Tibial nerve (tissue), 3 donors: ENCODE data around the gene HRH1.

Experiments
- POLR2A ChIP-seq, 2 donors: fragments of 450-650 bp; IDR thresholded peaks; one replicate each; pipeline ENCODE4 v1.6.1; 2017; ENCODE audit warnings: antibody characterized with exemption in 2 of 2, mild to moderate bottlenecking in 2 of 2, moderate library complexity in 2 of 2
- TF ChIP-seq, protein P1 (sequence below), 5 experiments: fragments of 200-600 bp in 3 of 5; fragments of 450-650 bp in 2 of 5; sonication (generic) in 3 of 5; IDR thresholded peaks; one replicate each; pipeline ENCODE4 v1.5.1; 2016 to 2019; ENCODE audit warnings: antibody characterized with exemption in 5 of 5, mild to moderate bottlenecking in 3 of 5, moderate library complexity in 2 of 5

DNA sequence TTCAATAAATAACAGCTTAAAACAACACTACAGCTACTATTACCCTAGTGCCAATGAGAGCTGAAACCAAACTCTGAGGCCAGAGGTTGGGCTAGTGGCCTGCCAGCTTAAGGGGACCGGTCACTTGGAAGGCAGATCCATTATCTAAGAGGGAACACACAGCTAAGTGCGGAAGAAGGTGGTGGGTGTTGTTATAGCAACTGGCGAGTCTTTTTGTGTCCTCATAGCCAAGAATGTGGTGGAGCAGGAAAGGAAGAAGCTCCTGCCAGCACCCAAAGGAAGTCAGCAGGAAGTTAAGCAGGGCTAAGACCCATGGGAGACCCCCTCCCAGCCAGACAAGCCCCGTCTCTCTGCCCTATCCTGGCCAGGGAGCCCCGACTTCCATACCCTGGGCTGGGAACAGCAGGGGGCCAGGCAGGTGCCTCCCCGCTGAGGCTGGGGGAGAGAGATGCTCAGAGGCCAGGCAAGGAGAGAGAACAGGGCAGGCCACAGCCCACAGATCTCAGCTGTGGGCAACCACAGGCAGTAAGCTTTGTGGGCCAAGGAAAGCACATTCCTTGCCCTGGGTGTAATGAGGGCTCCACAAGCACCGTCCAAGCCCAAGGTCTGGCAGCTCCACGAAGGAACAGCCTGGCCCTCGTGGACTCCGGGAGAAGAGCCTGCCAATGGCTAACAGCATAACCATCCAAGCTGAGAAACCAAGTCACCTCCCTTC lies 34.0 kb upstream of the HRH1 start:
- TF ChIP-seq, protein P1, sequence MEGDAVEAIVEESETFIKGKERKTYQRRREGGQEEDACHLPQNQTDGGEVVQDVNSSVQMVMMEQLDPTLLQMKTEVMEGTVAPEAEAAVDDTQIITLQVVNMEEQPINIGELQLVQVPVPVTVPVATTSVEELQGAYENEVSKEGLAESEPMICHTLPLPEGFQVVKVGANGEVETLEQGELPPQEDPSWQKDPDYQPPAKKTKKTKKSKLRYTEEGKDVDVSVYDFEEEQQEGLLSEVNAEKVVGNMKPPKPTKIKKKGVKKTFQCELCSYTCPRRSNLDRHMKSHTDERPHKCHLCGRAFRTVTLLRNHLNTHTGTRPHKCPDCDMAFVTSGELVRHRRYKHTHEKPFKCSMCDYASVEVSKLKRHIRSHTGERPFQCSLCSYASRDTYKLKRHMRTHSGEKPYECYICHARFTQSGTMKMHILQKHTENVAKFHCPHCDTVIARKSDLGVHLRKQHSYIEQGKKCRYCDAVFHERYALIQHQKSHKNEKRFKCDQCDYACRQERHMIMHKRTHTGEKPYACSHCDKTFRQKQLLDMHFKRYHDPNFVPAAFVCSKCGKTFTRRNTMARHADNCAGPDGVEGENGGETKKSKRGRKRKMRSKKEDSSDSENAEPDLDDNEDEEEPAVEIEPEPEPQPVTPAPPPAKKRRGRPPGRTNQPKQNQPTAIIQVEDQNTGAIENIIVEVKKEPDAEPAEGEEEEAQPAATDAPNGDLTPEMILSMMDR (IDR thresholded peaks at IDR 0.05): no peak
- no peak for TF ChIP-seq POLR2A (IDR thresholded peaks at IDR 0.05)
